ENCODE measurements around the gene RPL4. TPM values are rescaled to one million over a fixed set of nuclear protein-coding genes. Genes with fewer than 3 reads are reported as not detected.

The RPL4 gene
- 2,449 and 2,582 TPM in 2 replicates for total RNA-seq

GRCh38 chr15:66504563-66505429 lies at the start of gene RPL4, which contains the start of gene ZWILCH:
Gene RPL4, minus strand, starts transcription at chr15:66504855. Its CDS starts 65 bp downstream, at chr15:66504790.
Gene ZWILCH, plus strand, starts transcription at chr15:66505326. Its CDS starts 13 bp downstream, at chr15:66505339.

GRCh38 chr15:66497502-66498455 lies 6.9 kb downstream of the RPL4 start, which contains the start of gene SNAPC5:
Gene SNAPC5, minus strand, starts transcription at chr15:66497762. Its CDS starts 31 bp downstream, at chr15:66497731.

Small RNAs within 50 kb of the gene (small RNA-seq; reads per million reads assigned to genes)
- gene MIR4512 (ENCODE audit: low replicate concordance) (not detected), gene RF01159 (ENCODE audit: low replicate concordance) (not detected), gene SNORD16 (ENCODE audit: low replicate concordance) (not detected), gene SNORD18A (ENCODE audit: low replicate concordance) (not detected), gene SNORD18B (ENCODE audit: low replicate concordance) (not detected), gene SNORD18C (ENCODE audit: low replicate concordance) (not detected)

Other genes starting within 250 kb of the RPL4 start
- 16.4 and 20.6 TPM in 2 replicates for gene DIS3L, start 211.3 kb downstream of the RPL4 start, total RNA-seq
- gene TIPIN, start 148.2 kb downstream of the RPL4 start, total RNA-seq: 3.5 and 13.5 TPM in 2 replicates
- gene MAP2K1, start 117.9 kb downstream of the RPL4 start, total RNA-seq: 27.6 and 41.5 TPM in 2 replicates
- 13.5 and 20.6 TPM in 2 replicates for gene SNAPC5, start 7.1 kb downstream of the RPL4 start, total RNA-seq
- gene ZWILCH, start 471 bp upstream of the RPL4 start, total RNA-seq: 5.0 and 38.5 TPM in 2 replicates
- gene LCTL, start 61.1 kb upstream of the RPL4 start, total RNA-seq: not detected in 2 replicates
- 1.7 and 2.2 TPM in 2 replicates for gene SMAD6, start 197.4 kb upstream of the RPL4 start, total RNA-seq

All from placental pericyte (primary cell).